NB4 (cell line): Measurements from ENCODE around the gene GSDMA.

ENCODE experiments used
- POLR2A ChIP-seq: IDR thresholded peaks from 2 replicates; pipeline ENCODE4 v1.6.1; 2011; ENCODE audit warnings: mild to moderate bottlenecking; ENCODE audit not compliant: insufficient read length; ENCODE audit errors: extremely low read depth
- TF ChIP-seq, protein P1 (sequence below): IDR thresholded peaks from one replicate; pipeline ENCODE4 v1.5.1; 2012; ENCODE audit warnings: low read depth, low read length
- TF ChIP-seq, protein P2 (sequence below): IDR thresholded peaks from 2 replicates; pipeline ENCODE4 v1.6.1; 2011; ENCODE audit warnings: low read depth, low read length

DNA sequence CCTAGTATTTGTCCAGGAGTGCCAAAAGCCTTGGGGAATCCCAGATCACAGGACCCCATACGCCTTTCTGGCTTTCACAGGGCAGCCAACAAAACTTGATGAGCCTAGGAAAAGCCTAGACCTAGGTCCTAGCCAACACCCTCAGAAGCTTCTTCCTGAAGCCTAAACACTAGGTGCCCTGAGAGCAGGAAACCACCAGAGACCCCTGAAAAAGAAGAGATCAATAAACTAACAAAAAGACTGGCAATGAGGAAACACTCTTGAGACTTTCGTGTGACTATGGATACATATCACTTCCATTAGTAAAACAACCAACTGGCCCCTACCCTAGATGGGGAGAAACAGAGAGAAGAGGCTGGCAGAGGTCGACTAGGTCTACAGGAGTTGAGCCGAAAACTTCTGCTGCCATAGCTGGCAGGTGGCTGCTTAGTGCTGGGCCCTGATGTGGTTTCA lies 36.6 kb upstream of the GSDMA start:
- TF ChIP-seq, protein P1, sequence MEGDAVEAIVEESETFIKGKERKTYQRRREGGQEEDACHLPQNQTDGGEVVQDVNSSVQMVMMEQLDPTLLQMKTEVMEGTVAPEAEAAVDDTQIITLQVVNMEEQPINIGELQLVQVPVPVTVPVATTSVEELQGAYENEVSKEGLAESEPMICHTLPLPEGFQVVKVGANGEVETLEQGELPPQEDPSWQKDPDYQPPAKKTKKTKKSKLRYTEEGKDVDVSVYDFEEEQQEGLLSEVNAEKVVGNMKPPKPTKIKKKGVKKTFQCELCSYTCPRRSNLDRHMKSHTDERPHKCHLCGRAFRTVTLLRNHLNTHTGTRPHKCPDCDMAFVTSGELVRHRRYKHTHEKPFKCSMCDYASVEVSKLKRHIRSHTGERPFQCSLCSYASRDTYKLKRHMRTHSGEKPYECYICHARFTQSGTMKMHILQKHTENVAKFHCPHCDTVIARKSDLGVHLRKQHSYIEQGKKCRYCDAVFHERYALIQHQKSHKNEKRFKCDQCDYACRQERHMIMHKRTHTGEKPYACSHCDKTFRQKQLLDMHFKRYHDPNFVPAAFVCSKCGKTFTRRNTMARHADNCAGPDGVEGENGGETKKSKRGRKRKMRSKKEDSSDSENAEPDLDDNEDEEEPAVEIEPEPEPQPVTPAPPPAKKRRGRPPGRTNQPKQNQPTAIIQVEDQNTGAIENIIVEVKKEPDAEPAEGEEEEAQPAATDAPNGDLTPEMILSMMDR, result no peak
- TF ChIP-seq POLR2A, result no peak
- TF ChIP-seq, protein P2, sequence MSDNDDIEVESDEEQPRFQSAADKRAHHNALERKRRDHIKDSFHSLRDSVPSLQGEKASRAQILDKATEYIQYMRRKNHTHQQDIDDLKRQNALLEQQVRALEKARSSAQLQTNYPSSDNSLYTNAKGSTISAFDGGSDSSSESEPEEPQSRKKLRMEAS, result no peak
